Measurements from ENCODE around the gene TMEM47. TPM values are rescaled to one million over a fixed set of nuclear protein-coding genes. Genes with fewer than 3 reads are reported as not detected.

Gene TMEM47
- polyA plus RNA-seq = 1 to 10 TPM in 2 of 4 donors, under 1 TPM in 2; 0.22 to 7.7 (median 2.2) TPM
- long read RNA-seq, donor 1, full-length matches to known transcripts = 4 of 4 reads
- long read RNA-seq, donor 1, partial matches to known transcripts = 0 of 4 reads
- long read RNA-seq, donor 1, other reads (novel, unspliced or antisense) = 0 of 4 reads
- long read RNA-seq, donor 2 = 0 reads
- long read RNA-seq, donor 3 = 0 reads
- long read RNA-seq, donor 4 = 0 reads
- long read RNA-seq, donor 5 = 0 reads
- long read RNA-seq, donor 6 = 0 reads
- long read RNA-seq, donor 7, full-length matches to known transcripts = 24 of 24 reads
- long read RNA-seq, donor 7, partial matches to known transcripts = 0 of 24 reads
- long read RNA-seq, donor 7, other reads (novel, unspliced or antisense) = 0 of 24 reads
- long read RNA-seq, donor 8 = 0 reads
- long read RNA-seq, donor 9 = 0 reads
- long read RNA-seq, donor 10, full-length matches to known transcripts = 3 of 3 reads
- long read RNA-seq, donor 10, partial matches to known transcripts = 0 of 3 reads
- long read RNA-seq, donor 10, other reads (novel, unspliced or antisense) = 0 of 3 reads

- H3K27ac ChIP-seq (ENCODE audit: low read depth in 1 of 3, low read length in 2 of 3) = peak within 1 kb of the TSS in 1 of 3 donors; percentile 65
- H3K9me3 ChIP-seq (ENCODE audit: control insufficient read depth in 2 of 2, insufficient read depth in 1 of 2, low read depth in 1 of 2, low read length in 1 of 2) = no peaks in the 10 kb centered on the region
- no peaks in the 10 kb centered on the region for H3K4me1 ChIP-seq (ENCODE audit: control insufficient read depth in 3 of 3, insufficient read depth in 2 of 3, low read depth in 1 of 3, low read length in 2 of 3)
- 3 to 35% (median 16%) methylated on average over 25 to 100 of the region's 100 CpGs for WGBS, 3 donors
- H3K4me3 ChIP-seq (ENCODE audit: low read depth in 1 of 3, low read length in 3 of 3) = peak within 1 kb of the TSS; percentile 23 to 46 (median 37)
- H3K27me3 ChIP-seq (ENCODE audit: control insufficient read depth in 3 of 3, insufficient read depth in 3 of 3, low read length in 3 of 3) = peaks cover 0 to 15% (median 0%) of the 10 kb centered on the region in 3 donors
- FAIRE-seq (no peak), DNase-seq (peak; percentile 29 to 73)
- H3K36me3 ChIP-seq (ENCODE audit: control insufficient read depth in 3 of 3, insufficient read depth in 2 of 3, low read depth in 1 of 3, low read length in 3 of 3) = no peaks in the 10 kb centered on the region
Observed at GRCh38 chrX:34656842-34657725, at the start of gene TMEM47. Gene TMEM47 (minus strand): TSS chrX:34657285. CDS start chrX:34657029, 256 bp downstream.

GRCh38 chrX:34687095-34687494 lies 30.0 kb upstream of the TMEM47 start:
- H3K36me3 ChIP-seq (ENCODE audit: control insufficient read depth in 3 of 3, insufficient read depth in 2 of 3, low read depth in 1 of 3, low read length in 3 of 3) = no peaks in the 10 kb centered on the region
- H3K27me3 ChIP-seq (ENCODE audit: control insufficient read depth in 3 of 3, insufficient read depth in 3 of 3, low read length in 3 of 3) = no peaks in the 10 kb centered on the region
- WGBS, 3 donors = 42 to 77% (median 59%) methylated on average over 2 of the region's 2 CpGs
- FAIRE-seq (no peak), DNase-seq (no peak)
- no peaks in the 10 kb centered on the region for H3K4me1 ChIP-seq (ENCODE audit: control insufficient read depth in 3 of 3, insufficient read depth in 2 of 3, low read depth in 1 of 3, low read length in 2 of 3)
- H3K4me3 ChIP-seq (ENCODE audit: low read depth in 1 of 3, low read length in 3 of 3) = no peak overlapping the region
- no peak overlapping the region for H3K27ac ChIP-seq (ENCODE audit: low read depth in 1 of 3, low read length in 2 of 3)
- H3K9me3 ChIP-seq (ENCODE audit: control insufficient read depth in 2 of 2, insufficient read depth in 1 of 2, low read depth in 1 of 2, low read length in 1 of 2) = no peaks in the 10 kb centered on the region

GRCh38 chrX:34659575-34659974 lies 2.5 kb upstream of the TMEM47 start:
- DNase-seq = no peak
- H3K4me1 ChIP-seq (ENCODE audit: control insufficient read depth in 3 of 3, insufficient read depth in 2 of 3, low read depth in 1 of 3, low read length in 2 of 3) = no peaks in the 10 kb centered on the region
- H3K27ac ChIP-seq (ENCODE audit: low read depth in 1 of 3, low read length in 2 of 3) = no peak overlapping the region
- H3K36me3 ChIP-seq (ENCODE audit: control insufficient read depth in 3 of 3, insufficient read depth in 2 of 3, low read depth in 1 of 3, low read length in 3 of 3) = no peaks in the 10 kb centered on the region
- 64 to 86% (median 86%) methylated on average over 1 of the region's 1 CpG for WGBS, 3 donors
- FAIRE-seq = no peak
- no peaks in the 10 kb centered on the region for H3K9me3 ChIP-seq (ENCODE audit: control insufficient read depth in 2 of 2, insufficient read depth in 1 of 2, low read depth in 1 of 2, low read length in 1 of 2)
- H3K4me3 ChIP-seq (ENCODE audit: low read depth in 1 of 3, low read length in 3 of 3) = no peak overlapping the region
- peaks cover 0 to 15% (median 0%) of the 10 kb centered on the region in 3 donors for H3K27me3 ChIP-seq (ENCODE audit: control insufficient read depth in 3 of 3, insufficient read depth in 3 of 3, low read length in 3 of 3)

GRCh38 chrX:34658326-34658725 lies 1.2 kb upstream of the TMEM47 start:
- 70 to 85% (median 75%) methylated on average over 4 of the region's 4 CpGs for WGBS, 3 donors
- Histone ChIP-seq H3K9me3 (ENCODE audit: control insufficient read depth in 2 of 2, insufficient read depth in 1 of 2, low read depth in 1 of 2, low read length in 1 of 2) (no peaks in the 10 kb centered on the region), H3K27ac (ENCODE audit: low read depth in 1 of 3, low read length in 2 of 3) (no peak overlapping the region), H3K4me3 (ENCODE audit: low read depth in 1 of 3, low read length in 3 of 3) (no peak overlapping the region), H3K27me3 (ENCODE audit: control insufficient read depth in 3 of 3, insufficient read depth in 3 of 3, low read length in 3 of 3) (peaks cover 0 to 15% (median 0%) of the 10 kb centered on the region in 3 donors), H3K4me1 (ENCODE audit: control insufficient read depth in 3 of 3, insufficient read depth in 2 of 3, low read depth in 1 of 3, low read length in 2 of 3) (no peaks in the 10 kb centered on the region), H3K36me3 (ENCODE audit: control insufficient read depth in 3 of 3, insufficient read depth in 2 of 3, low read depth in 1 of 3, low read length in 3 of 3) (no peaks in the 10 kb centered on the region)
- FAIRE-seq (no peak), DNase-seq (no peak)

GRCh38 chrX:34657726-34658070 lies 613 bp upstream of the TMEM47 start:
- 7 to 34% (median 12%) methylated on average over 13 of the region's 13 CpGs for WGBS, 3 donors
- peak overlapping the region in 1 of 3 donors; percentile 31 for H3K27ac ChIP-seq (ENCODE audit: low read depth in 1 of 3, low read length in 2 of 3)
- H3K4me1 ChIP-seq (ENCODE audit: control insufficient read depth in 3 of 3, insufficient read depth in 2 of 3, low read depth in 1 of 3, low read length in 2 of 3) = no peaks in the 10 kb centered on the region
- no peaks in the 10 kb centered on the region for H3K36me3 ChIP-seq (ENCODE audit: control insufficient read depth in 3 of 3, insufficient read depth in 2 of 3, low read depth in 1 of 3, low read length in 3 of 3)
- FAIRE-seq (no peak), DNase-seq (no peak)
- H3K4me3 ChIP-seq (ENCODE audit: low read depth in 1 of 3, low read length in 3 of 3) = peak overlapping the region in 1 of 3 donors; percentile 28
- H3K9me3 ChIP-seq (ENCODE audit: control insufficient read depth in 2 of 2, insufficient read depth in 1 of 2, low read depth in 1 of 2, low read length in 1 of 2) = no peaks in the 10 kb centered on the region
- H3K27me3 ChIP-seq (ENCODE audit: control insufficient read depth in 3 of 3, insufficient read depth in 3 of 3, low read length in 3 of 3) = peaks cover 0 to 15% (median 0%) of the 10 kb centered on the region in 3 donors

GRCh38 chrX:34656467-34656841 lies 631 bp downstream of the TMEM47 start:
- H3K36me3 ChIP-seq (ENCODE audit: control insufficient read depth in 3 of 3, insufficient read depth in 2 of 3, low read depth in 1 of 3, low read length in 3 of 3) = no peaks in the 10 kb centered on the region
- no peaks in the 10 kb centered on the region for H3K4me1 ChIP-seq (ENCODE audit: control insufficient read depth in 3 of 3, insufficient read depth in 2 of 3, low read depth in 1 of 3, low read length in 2 of 3)
- no peaks in the 10 kb centered on the region for H3K9me3 ChIP-seq (ENCODE audit: control insufficient read depth in 2 of 2, insufficient read depth in 1 of 2, low read depth in 1 of 2, low read length in 1 of 2)
- H3K4me3 ChIP-seq (ENCODE audit: low read depth in 1 of 3, low read length in 3 of 3) = peak overlapping the region in 2 of 3 donors; percentile 37 to 46
- peaks cover 0 to 15% (median 0%) of the 10 kb centered on the region in 3 donors for H3K27me3 ChIP-seq (ENCODE audit: control insufficient read depth in 3 of 3, insufficient read depth in 3 of 3, low read length in 3 of 3)
- peak overlapping the region in 1 of 3 donors; percentile 65 for H3K27ac ChIP-seq (ENCODE audit: low read depth in 1 of 3, low read length in 2 of 3)
- WGBS, 3 donors = 4 to 42% (median 12%) methylated on average over 13 to 27 of the region's 27 CpGs
- peak in 1 of 2 donors; percentile 2 for DNase-seq
- FAIRE-seq = no peak

GRCh38 chrX:34655501-34656455 lies 1.3 kb downstream of the TMEM47 start:
- Histone ChIP-seq H3K27ac (ENCODE audit: low read depth in 1 of 3, low read length in 2 of 3) (peak overlapping the region in 1 of 3 donors; percentile 39), H3K4me3 (ENCODE audit: low read depth in 1 of 3, low read length in 3 of 3) (peak overlapping the region in 1 of 3 donors; percentile 37), H3K4me1 (ENCODE audit: control insufficient read depth in 3 of 3, insufficient read depth in 2 of 3, low read depth in 1 of 3, low read length in 2 of 3) (no peaks in the 10 kb centered on the region), H3K9me3 (ENCODE audit: control insufficient read depth in 2 of 2, insufficient read depth in 1 of 2, low read depth in 1 of 2, low read length in 1 of 2) (no peaks in the 10 kb centered on the region), H3K27me3 (ENCODE audit: control insufficient read depth in 3 of 3, insufficient read depth in 3 of 3, low read length in 3 of 3) (peaks cover 0 to 15% (median 0%) of the 10 kb centered on the region in 3 donors), H3K36me3 (ENCODE audit: control insufficient read depth in 3 of 3, insufficient read depth in 2 of 3, low read depth in 1 of 3, low read length in 3 of 3) (no peaks in the 10 kb centered on the region)
- FAIRE-seq (no peak), DNase-seq (peak in 1 of 2 donors; percentile 3)
- 4 to 37% (median 6%) methylated on average over 24 to 25 of the region's 25 CpGs for WGBS, 3 donors
